ENCODE measurements around the gene GUCD1. TPM values are rescaled to one million over a fixed set of nuclear protein-coding genes. Genes with fewer than 3 reads are reported as not detected.
"Not testable (repeated sequence)": the region's sequence is repeated elsewhere in the genome, so short reads cannot be mapped to it uniquely, and the experiment has no call there.

GUCD1 gene
- total RNA-seq, 1 donor: 146 TPM

- Histone ChIP-seq H2AFZ (ENCODE audit: low read length) (no peak overlapping the region), H3K4me2 (ENCODE audit: insufficient read depth, low read length) (no peak overlapping the region), H3K36me3 (ENCODE audit: insufficient read depth, low read length) (no peaks in the 10 kb centered on the region), H3K9me3 (ENCODE audit: low read depth, low read length) (no peaks in the 10 kb centered on the region), H3K4me1 (ENCODE audit: insufficient read depth, low read length) (no peaks in the 10 kb centered on the region), H4K20me1 (ENCODE audit: insufficient read depth, low read length) (no peaks in the 10 kb centered on the region), H3K27ac (ENCODE audit: low read depth, low read length) (no peak overlapping the region), H3K4me3 (ENCODE audit: insufficient read depth, low read length) (no peak overlapping the region), H3K27me3 (ENCODE audit: insufficient read depth, low read length) (no peaks in the 10 kb centered on the region), H3K79me2 (ENCODE audit: insufficient read depth, low read length) (no peaks in the 10 kb centered on the region)
- peak; percentile 60 for DNase-seq (ENCODE audit: insufficient read length, low spot score, missing footprints)
- TF ChIP-seq, protein P1, sequence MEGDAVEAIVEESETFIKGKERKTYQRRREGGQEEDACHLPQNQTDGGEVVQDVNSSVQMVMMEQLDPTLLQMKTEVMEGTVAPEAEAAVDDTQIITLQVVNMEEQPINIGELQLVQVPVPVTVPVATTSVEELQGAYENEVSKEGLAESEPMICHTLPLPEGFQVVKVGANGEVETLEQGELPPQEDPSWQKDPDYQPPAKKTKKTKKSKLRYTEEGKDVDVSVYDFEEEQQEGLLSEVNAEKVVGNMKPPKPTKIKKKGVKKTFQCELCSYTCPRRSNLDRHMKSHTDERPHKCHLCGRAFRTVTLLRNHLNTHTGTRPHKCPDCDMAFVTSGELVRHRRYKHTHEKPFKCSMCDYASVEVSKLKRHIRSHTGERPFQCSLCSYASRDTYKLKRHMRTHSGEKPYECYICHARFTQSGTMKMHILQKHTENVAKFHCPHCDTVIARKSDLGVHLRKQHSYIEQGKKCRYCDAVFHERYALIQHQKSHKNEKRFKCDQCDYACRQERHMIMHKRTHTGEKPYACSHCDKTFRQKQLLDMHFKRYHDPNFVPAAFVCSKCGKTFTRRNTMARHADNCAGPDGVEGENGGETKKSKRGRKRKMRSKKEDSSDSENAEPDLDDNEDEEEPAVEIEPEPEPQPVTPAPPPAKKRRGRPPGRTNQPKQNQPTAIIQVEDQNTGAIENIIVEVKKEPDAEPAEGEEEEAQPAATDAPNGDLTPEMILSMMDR (IDR thresholded peaks at IDR 0.05; ENCODE audit: extremely low read depth, low read depth, low read length): no peak
Observed at GRCh38 chr22:24601217-24602104, 46.5 kb upstream of the GUCD1 start.

DNA sequence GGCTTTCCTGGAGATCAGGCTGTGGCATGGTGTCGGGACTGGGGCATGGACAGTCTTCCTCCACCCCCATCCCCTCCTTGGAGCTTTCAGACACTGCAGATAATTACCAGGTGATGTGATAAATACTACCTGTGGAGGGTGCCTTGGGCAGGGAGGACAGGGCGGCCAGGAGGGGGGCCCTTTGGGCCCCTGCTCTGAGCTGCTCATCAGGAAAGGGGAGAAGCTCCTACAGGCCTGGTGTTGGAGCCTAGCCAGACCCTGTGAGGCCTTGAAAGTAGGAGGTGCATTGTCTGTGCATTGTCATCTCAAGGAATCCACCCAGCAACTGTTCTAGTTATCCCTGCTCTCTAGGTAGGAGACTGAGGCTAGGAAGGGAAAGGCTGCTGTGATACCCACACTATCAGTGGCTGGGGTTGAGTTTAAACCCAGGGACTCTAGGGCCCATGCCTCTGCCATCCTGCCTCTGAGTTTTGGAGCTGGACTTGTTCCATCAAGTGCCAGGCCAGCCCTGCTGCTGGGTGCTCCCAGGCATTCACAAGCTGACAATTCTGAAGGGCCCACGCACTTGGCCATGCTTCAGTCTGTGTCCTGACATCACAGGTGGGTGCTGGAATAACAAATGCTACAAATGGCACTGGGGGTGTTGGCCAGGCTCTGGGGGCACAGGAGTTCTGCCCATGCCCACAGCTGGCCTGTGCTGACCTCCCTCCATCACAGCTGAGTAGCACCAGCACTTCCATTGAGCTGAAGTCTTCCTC, 45.2 kb upstream of the GUCD1 start:
- H3K36me3 ChIP-seq (ENCODE audit: insufficient read depth, low read length); H3K4me2 ChIP-seq (ENCODE audit: insufficient read depth, low read length); H3K79me2 ChIP-seq (ENCODE audit: insufficient read depth, low read length); H3K27ac ChIP-seq (ENCODE audit: low read depth, low read length); H2AFZ ChIP-seq (ENCODE audit: low read length); H3K4me3 ChIP-seq (ENCODE audit: insufficient read depth, low read length); H4K20me1 ChIP-seq (ENCODE audit: insufficient read depth, low read length); H3K4me1 ChIP-seq (ENCODE audit: insufficient read depth, low read length); H3K27me3 ChIP-seq (ENCODE audit: insufficient read depth, low read length); H3K9me3 ChIP-seq (ENCODE audit: low read depth, low read length): not testable (repeated sequence)
- DNase-seq (ENCODE audit: insufficient read length, low spot score, missing footprints): peak; percentile 42

GRCh38 chr22:24599514-24599913, 44.6 kb upstream of the GUCD1 start:
- TF ChIP-seq, protein P1 (IDR thresholded peaks at IDR 0.05; ENCODE audit: extremely low read depth, low read depth, low read length): no peak
- Histone ChIP-seq H3K9me3 (ENCODE audit: low read depth, low read length) (no peaks in the 10 kb centered on the region), H3K4me3 (ENCODE audit: insufficient read depth, low read length) (no peak overlapping the region), H3K4me1 (ENCODE audit: insufficient read depth, low read length) (no peaks in the 10 kb centered on the region), H3K79me2 (ENCODE audit: insufficient read depth, low read length) (no peaks in the 10 kb centered on the region), H3K36me3 (ENCODE audit: insufficient read depth, low read length) (no peaks in the 10 kb centered on the region), H4K20me1 (ENCODE audit: insufficient read depth, low read length) (no peaks in the 10 kb centered on the region), H3K4me2 (ENCODE audit: insufficient read depth, low read length) (no peak overlapping the region), H3K27me3 (ENCODE audit: insufficient read depth, low read length) (no peaks in the 10 kb centered on the region), H3K27ac (ENCODE audit: low read depth, low read length) (no peak overlapping the region), H2AFZ (ENCODE audit: low read length) (no peak overlapping the region)
- DNase-seq (ENCODE audit: insufficient read length, low spot score, missing footprints): no peak

GRCh38 chr22:24597076-24597475, 42.1 kb upstream of the GUCD1 start:
- H3K4me3 ChIP-seq (ENCODE audit: insufficient read depth, low read length); H3K79me2 ChIP-seq (ENCODE audit: insufficient read depth, low read length); DNase-seq (ENCODE audit: insufficient read length, low spot score, missing footprints); H4K20me1 ChIP-seq (ENCODE audit: insufficient read depth, low read length); H3K4me2 ChIP-seq (ENCODE audit: insufficient read depth, low read length); H3K36me3 ChIP-seq (ENCODE audit: insufficient read depth, low read length); H2AFZ ChIP-seq (ENCODE audit: low read length); H3K27ac ChIP-seq (ENCODE audit: low read depth, low read length); H3K4me1 ChIP-seq (ENCODE audit: insufficient read depth, low read length); H3K27me3 ChIP-seq (ENCODE audit: insufficient read depth, low read length); H3K9me3 ChIP-seq (ENCODE audit: low read depth, low read length): not testable (repeated sequence)

Measured in osteoblast (primary cell).